Activated CD4-positive, alpha-beta T cell treated with anti-CD3 and anti-CD28 coated beads, Interleukin-2, amount 10 ng/mL, durations not matched to agents 7 days and 5 days (primary cell): ENCODE data around the gene TEX51. TPM values are rescaled to one million over a fixed set of nuclear protein-coding genes. Genes with fewer than 3 reads are reported as not detected.

Experiments
- CTCF ChIA-PET: fragments of 350-600 bp; sonication (Branson Sonifier 250); formaldehyde crosslinking; loops from one replicate; lab custom pipeline; 2021; ENCODE audit warnings: antibody characterized with exemption; lab: Charles Lee
- POLR2A ChIA-PET: fragments of 350-600 bp; sonication (Branson Sonifier 250); formaldehyde crosslinking; loops from one replicate; lab custom pipeline; 2021; ENCODE audit warnings: antibody characterized with exemption; lab: Charles Lee
- DNase-seq: peaks from one replicate; pipeline ENCODE4 v3.0.0-alpha.2; 2020
- H3K27ac Mint-ChIP-seq: one replicate; pipeline ENCODE4 v1.8.0; 2021; ENCODE audit warnings: mild to moderate bottlenecking, moderate library complexity, mixed read lengths
- H3K27me3 Mint-ChIP-seq: one replicate; pipeline ENCODE4 v1.8.0; 2021; ENCODE audit warnings: mixed read lengths
- H3K36me3 Mint-ChIP-seq: one replicate; pipeline ENCODE4 v1.8.0; 2021; ENCODE audit warnings: low read depth, mixed read lengths
- H3K4me1 Mint-ChIP-seq: one replicate; pipeline ENCODE4 v1.8.0; 2021; ENCODE audit warnings: mixed read lengths
- H3K4me3 Mint-ChIP-seq: one replicate; pipeline ENCODE4 v1.8.0; 2021; ENCODE audit warnings: mild to moderate bottlenecking, moderate library complexity, mixed read lengths
- H3K9me3 Mint-ChIP-seq: one replicate; pipeline ENCODE4 v1.8.0; 2021; ENCODE audit warnings: mixed read lengths
- total RNA-seq, 2 experiments: library from RNA; stranded (reverse); gene quantifications; one replicate each; pipeline ENCODE4 v1.2.3, GENCODE V29; 2021

TEX51 gene
- total RNA-seq, 2 experiments from 2014 or later = not detected

DNA sequence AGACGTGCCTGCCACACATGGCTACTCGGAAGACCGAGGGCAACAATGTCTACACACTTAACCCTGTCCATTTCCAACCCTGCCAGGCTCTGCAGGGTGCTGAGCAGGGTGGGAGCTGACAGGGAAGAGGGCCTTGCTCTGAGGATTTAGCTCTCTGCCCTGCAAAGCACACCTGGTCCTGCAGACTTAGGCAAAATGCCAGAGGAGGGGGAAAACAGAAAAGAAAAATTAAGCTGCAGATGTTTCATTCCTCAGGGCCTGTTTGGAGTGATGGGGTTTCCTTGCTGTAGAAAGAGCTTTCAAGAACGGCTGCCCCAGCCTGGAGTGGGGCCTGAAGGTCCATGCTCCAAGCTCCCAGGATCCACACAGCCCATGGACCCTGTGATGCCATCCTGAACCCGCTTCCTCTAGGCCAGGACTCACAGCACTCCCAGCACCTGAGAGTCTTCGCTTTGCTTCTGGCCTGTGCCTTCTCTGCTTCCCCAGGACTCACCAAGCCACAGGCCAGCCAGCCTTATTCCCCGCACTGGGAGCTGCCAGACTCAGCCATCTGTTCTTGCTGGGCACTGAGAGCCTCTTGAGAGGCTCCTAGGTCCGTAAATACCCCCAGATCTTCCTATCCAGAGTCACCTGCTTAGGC lies 9.1 kb upstream of the TEX51 start:
- Mint-ChIP-seq H3K4me1 (peaks cover 1% of the 10 kb centered on the region), H3K27me3 (no peaks in the 10 kb centered on the region), H3K9me3 (no peaks in the 10 kb centered on the region), H3K36me3 (no peaks in the 10 kb centered on the region), H3K4me3 (no peak overlapping the region), H3K27ac (no peak overlapping the region)
- DNase-seq = no peak
- ChIA-PET POLR2A (no interaction called here), CTCF (no interaction called here)

DNA sequence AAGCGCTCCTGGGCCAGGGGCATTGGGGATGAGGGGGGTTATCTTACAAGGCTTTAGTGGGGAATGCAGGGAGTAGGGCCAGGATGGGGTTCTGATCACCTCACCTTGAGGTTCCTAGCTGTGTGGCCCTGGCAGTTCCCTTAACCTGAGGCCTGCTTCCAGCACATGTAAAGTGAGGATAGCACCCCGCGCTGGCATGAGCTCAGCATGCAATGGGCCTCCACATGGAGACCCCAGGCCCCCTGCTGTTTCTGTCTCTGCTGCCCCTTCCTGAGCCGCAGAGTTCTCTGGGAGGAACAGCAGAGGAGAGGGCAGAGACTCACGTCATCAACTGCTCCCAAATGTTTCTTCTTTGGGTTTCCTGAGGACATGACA lies 8.6 kb upstream of the TEX51 start:
- no peak for DNase-seq
- H3K4me1 Mint-ChIP-seq = peaks cover 1% of the 10 kb centered on the region
- H3K36me3 Mint-ChIP-seq = no peaks in the 10 kb centered on the region
- ChIA-PET POLR2A (no interaction called here), CTCF (no interaction called here)
- no peaks in the 10 kb centered on the region for H3K9me3 Mint-ChIP-seq
- no peak overlapping the region for H3K4me3 Mint-ChIP-seq
- H3K27ac Mint-ChIP-seq = no peak overlapping the region
- no peaks in the 10 kb centered on the region for H3K27me3 Mint-ChIP-seq

DNA sequence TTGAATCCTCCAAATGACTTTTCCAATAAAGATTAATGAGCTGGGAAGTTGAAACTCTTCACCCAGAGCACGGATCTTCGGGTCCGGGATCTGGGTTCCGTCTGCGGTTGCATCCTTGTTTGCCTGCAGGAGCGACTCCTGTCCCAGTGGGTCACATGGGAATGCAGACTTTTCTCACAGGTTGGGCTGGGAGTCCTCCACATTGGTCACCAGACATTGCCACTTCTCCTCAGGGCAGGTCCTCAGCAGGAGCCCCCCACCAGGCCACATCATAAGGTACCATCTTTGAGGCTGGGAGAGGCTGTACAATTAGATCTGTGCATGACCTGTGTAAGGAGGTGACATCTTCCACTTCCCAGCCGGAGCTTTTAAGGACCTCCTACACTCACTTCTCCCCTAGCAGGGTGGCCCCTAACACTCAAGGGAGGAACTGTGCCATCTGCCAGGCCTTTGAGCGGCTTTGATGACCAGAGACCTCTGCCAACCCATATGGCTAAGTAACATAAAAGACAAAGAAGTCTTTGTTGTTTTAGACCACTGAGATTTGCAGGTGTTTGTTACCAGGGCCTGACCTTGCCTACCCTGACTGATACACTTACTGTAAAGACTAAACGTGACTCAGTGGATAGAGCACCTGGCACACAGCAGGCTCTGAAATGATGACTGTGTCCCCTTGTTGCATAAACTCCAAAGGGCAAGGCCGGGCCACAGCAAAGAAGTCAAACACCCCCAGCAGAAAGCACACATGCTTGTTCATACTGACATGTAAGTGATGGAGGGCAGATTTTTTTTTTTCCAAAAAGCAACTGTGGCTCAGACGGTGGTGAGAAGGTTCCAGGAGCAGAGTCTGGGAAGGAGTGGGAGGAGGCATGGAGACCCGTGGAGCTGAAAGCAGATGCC lies 7.9 kb upstream of the TEX51 start:
- ChIA-PET POLR2A (no interaction called here), CTCF (no interaction called here)
- Mint-ChIP-seq H3K4me3 (no peak overlapping the region), H3K4me1 (peaks cover 1% of the 10 kb centered on the region), H3K27ac (no peak overlapping the region), H3K36me3 (no peaks in the 10 kb centered on the region), H3K27me3 (no peaks in the 10 kb centered on the region), H3K9me3 (no peaks in the 10 kb centered on the region)
- no peak for DNase-seq

DNA sequence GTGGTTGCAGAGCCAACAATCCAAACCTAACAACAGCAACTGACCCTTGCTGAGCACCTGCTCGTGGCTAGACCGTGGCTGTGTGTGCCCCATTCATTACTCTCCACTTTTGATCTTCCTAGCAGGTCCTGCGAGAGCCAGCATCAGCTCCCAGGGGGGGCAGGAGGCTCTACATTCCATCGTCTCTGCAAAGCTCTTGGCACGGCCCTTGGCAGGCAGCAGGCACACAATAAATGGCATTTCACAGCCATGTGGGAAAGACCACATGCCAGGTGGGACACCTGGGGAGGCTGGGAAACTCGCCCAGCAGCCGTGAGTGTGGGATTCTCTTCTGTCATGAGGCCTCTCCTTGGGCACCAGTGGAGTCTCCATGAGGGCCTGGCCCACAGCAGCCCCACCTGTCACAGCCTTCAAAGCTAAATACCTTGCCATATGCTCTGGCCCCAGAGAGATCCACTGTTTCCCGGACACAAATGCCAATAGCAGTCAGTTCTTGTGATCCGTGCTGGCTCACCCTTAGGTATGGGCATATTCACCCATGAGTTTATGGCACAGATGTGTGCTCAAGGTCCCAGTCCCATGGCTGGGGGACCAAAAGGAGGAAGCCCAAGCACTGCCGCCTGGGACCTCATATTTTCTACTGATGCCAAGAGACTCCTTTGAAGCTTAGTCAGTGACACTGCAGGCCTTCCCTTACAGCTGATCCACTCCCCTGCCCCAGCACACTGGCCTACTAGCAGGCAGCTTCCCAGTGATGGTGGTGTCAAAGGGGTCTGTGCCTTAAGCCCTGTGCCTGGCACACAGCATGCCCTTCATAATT lies 6.8 kb upstream of the TEX51 start:
- H3K27me3 Mint-ChIP-seq = no peaks in the 10 kb centered on the region
- H3K4me3 Mint-ChIP-seq = no peak overlapping the region
- DNase-seq = no peak
- H3K27ac Mint-ChIP-seq = no peak overlapping the region
- POLR2A ChIA-PET = no interaction called here
- H3K36me3 Mint-ChIP-seq = no peaks in the 10 kb centered on the region
- H3K9me3 Mint-ChIP-seq = no peaks in the 10 kb centered on the region
- no peaks in the 10 kb centered on the region for H3K4me1 Mint-ChIP-seq
- CTCF ChIA-PET = no interaction called here

DNA sequence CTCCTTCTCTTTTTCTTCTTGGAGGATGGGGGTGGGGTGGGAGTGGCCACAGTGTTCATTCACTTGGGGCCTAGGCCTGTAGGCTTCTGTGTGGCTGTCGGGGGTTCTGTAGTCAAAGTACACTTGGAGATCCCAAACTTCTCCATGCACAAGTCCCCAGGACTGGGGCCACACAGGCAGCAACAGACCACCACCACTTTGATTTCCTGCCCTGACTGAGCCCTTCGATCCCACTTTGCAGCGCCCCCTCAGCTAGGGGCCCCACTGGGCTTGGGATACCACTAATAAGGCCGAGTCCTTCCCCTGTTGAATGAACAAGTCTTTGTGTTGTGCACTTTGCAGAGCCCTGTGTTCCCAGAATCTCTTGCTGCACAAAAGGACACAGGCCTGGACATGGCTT lies 5.5 kb upstream of the TEX51 start:
- Mint-ChIP-seq H3K9me3 (no peaks in the 10 kb centered on the region), H3K36me3 (no peaks in the 10 kb centered on the region), H3K4me1 (no peaks in the 10 kb centered on the region), H3K4me3 (no peak overlapping the region), H3K27me3 (no peaks in the 10 kb centered on the region), H3K27ac (no peak overlapping the region)
- POLR2A ChIA-PET = no interaction called here
- DNase-seq = no peak
- CTCF ChIA-PET = no interaction called here

DNA sequence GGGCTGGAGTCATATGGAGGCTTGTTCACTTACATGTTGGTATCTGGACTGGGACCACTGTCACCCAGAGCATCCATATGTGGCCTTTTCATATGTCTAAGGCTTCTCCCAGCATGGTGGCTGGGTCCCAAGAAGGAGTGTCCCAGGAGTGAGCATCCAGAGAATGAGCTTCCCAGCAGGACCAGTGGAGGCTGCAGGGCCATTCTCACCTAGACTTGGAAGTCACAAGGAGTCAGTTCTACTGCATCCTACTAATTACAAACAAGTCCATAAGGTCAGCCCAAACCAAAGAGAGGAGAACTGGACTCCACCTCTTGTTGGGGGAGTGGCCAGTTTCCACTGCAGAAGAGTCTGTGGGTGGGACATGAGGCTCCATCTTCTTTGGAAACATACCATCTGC lies 5.1 kb upstream of the TEX51 start:
- Mint-ChIP-seq H3K9me3 (no peaks in the 10 kb centered on the region), H3K4me1 (no peaks in the 10 kb centered on the region), H3K4me3 (no peak overlapping the region), H3K27me3 (no peaks in the 10 kb centered on the region), H3K36me3 (no peaks in the 10 kb centered on the region), H3K27ac (no peak overlapping the region)
- ChIA-PET CTCF (no interaction called here), POLR2A (no interaction called here)
- no peak for DNase-seq

DNA sequence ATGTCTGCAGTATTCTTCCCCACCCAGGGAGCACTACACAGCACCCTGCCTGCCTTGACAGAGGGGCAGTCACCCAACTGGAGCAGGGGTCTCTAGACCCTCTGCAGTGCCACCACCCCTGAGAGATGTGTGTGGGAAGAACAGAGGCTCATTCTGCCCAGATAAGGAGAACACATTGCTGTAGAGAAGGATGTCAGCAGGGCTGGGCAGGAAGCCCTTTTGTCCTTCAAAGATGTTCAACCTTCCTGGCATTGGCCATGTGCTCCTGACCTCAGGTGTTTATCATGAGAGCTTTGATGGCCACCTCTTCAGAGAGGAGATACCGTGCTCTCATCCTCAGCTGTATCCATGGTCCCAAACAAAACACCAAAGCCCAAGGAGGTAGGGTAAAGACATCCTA lies 4.6 kb upstream of the TEX51 start:
- Mint-ChIP-seq H3K9me3 (no peaks in the 10 kb centered on the region), H3K4me1 (no peaks in the 10 kb centered on the region), H3K4me3 (no peak overlapping the region), H3K27ac (no peak overlapping the region), H3K27me3 (no peaks in the 10 kb centered on the region), H3K36me3 (no peaks in the 10 kb centered on the region)
- POLR2A ChIA-PET = no interaction called here
- DNase-seq = no peak
- CTCF ChIA-PET = no interaction called here

DNA sequence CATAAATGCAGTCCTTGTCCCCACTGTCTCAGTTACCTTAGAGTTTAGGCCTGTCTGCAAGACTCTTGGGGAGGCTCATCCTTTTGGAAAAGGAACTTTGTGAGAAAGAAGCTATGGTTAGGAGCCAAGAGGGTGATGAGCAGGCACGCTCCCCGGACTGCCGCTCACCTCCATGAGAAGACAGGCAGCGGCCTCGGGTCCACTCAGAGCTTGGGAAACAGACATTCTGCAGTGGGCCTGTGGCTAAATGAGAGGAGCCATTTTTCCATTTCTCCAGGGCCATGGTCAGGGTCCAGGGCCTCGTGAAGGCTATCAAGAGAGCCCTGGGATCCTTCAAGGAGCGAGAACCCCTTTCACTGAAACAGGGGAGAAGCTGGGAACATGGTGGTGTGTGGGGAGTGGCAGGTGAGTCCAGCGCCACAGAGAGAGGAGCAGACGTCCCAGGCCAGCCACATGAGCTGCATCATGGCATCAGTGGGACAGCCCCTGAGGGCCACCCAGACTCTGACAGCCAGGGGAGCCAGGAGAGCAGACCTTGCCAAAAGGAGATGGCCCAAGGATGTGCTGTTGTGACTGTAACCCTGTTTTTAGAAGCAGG lies 4.0 kb upstream of the TEX51 start:
- Mint-ChIP-seq H3K27ac (no peak overlapping the region), H3K27me3 (no peaks in the 10 kb centered on the region), H3K9me3 (no peaks in the 10 kb centered on the region), H3K36me3 (no peaks in the 10 kb centered on the region), H3K4me3 (no peak overlapping the region), H3K4me1 (no peaks in the 10 kb centered on the region)
- no peak for DNase-seq
- CTCF ChIA-PET = no interaction called here
- POLR2A ChIA-PET = no interaction called here

DNA sequence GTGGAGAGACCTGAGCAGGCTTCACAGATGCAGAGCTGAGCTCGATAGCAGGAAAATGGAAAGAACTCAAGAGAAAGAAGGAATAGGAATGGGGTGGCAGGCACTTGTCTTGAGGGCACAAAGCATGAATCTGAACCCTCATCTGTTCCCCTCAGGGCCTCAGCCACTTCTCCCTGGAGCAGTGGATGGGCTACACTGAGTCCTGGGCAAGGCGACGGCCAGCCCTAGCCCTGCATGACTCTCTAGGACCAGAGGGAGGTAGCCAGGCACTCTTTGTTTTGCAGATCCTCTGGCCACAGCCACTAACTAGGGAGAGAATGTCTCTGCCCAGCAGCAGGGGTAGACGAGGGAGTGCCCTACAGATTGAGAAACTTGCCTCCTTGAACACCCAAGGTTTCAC lies 3.4 kb upstream of the TEX51 start:
- Mint-ChIP-seq H3K36me3 (no peaks in the 10 kb centered on the region), H3K4me3 (no peak overlapping the region), H3K27ac (no peak overlapping the region), H3K9me3 (no peaks in the 10 kb centered on the region), H3K4me1 (no peaks in the 10 kb centered on the region), H3K27me3 (no peaks in the 10 kb centered on the region)
- CTCF ChIA-PET = no interaction called here
- POLR2A ChIA-PET = no interaction called here
- DNase-seq = no peak

DNA sequence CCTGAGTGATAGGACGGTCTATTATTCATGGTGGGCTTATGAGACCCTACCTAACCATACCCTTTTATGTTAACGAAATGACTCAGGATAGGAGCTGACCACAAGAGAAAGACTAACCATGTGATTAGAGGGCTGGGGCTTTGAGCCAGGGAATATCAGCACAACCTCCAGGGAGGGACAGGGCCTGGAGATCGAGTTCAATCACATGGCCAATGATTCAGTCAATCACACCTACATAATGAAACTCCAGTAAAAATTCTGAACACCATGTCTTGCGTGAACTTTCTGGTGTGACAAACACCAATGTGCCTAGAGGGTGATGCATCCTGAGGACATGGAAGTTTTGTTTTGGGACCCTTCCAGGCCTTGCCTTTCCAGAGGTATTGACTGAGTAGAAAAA lies 2.2 kb upstream of the TEX51 start:
- H3K4me1 Mint-ChIP-seq = no peaks in the 10 kb centered on the region

DNA sequence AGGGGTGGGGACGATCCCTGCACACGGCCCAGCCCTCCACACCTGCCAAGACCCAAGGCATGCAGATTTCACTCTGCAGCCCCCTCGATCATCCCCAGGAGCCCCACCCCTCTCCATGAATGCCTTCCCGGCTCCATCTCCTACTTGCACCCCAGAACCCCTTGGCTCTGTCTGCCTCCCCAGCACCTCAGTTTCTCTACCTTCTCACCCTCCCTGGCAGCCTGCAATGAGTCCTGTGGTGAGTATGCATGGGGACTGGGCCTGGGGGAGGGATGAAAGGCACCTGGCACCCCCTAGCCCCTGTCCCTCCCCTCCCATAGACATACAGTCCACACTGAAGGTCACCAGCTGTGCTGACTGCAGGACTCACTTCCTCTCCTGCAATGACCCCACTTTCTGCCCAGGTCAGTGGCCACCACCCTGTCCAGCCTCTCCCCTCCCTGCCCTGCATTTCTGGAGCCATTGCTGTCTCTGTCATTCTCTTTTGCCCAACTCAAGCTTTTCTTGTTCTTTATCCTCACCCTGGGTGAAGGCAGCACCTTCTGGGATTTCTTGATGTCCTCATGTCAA lies 1.0 kb downstream of the TEX51 start:
- Mint-ChIP-seq H3K4me1 (no peaks in the 10 kb centered on the region), H3K9me3 (no peaks in the 10 kb centered on the region), H3K36me3 (no peaks in the 10 kb centered on the region), H3K4me3 (no peak overlapping the region), H3K27me3 (no peaks in the 10 kb centered on the region), H3K27ac (no peak overlapping the region)
- ChIA-PET CTCF (no interaction called here), POLR2A (no interaction called here)
- DNase-seq = no peak

More for the DNA sequence above, 2.2 kb upstream of the TEX51 start:
- H3K36me3 Mint-ChIP-seq = no peaks in the 10 kb centered on the region
- no peak overlapping the region for H3K4me3 Mint-ChIP-seq
- H3K27me3 Mint-ChIP-seq = no peaks in the 10 kb centered on the region
- ChIA-PET POLR2A (no interaction called here), CTCF (no interaction called here)
- no peaks in the 10 kb centered on the region for H3K9me3 Mint-ChIP-seq
- no peak for DNase-seq
- H3K27ac Mint-ChIP-seq = no peak overlapping the region

DNA sequence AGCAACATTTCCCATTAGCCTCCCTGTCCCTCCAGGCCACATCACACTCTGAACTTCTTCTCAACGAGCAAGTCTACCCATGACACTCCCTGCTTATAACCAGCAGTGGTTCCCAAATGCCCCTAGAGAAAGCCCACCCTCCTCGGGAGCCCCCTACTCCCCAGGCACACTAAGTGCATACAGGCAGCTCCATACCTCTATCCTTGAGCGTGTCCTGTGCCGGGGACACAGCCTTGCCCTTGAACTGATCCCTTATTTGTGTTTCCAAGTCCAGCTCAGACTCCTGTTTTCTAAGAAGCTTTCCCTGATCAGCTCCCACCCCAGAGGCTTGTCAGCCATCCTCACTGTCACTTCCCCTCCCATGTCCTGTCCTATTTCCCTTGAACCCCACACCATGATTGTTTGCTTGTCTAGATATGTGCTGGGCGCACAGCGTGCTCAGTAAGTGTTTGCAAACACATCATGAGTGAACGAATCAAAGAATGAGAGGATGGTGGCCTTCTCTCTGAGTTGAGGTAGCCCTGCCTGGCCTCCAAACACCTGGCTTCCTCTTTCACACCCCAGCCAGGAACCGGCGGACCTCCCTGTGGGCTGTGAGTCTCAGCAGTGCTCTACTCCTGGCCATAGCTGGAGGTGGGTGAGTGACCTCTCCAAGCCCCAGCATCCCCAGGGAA lies 2.1 kb downstream of the TEX51 start:
- H3K4me3 Mint-ChIP-seq = no peak overlapping the region
- ChIA-PET POLR2A (no interaction called here), CTCF (interaction anchor here (0.6 kb wide), 1 partner anchor 221 kb away, joined by 3 read pairs; no protein-coding TSS in a partner anchor)
- no peaks in the 10 kb centered on the region for H3K36me3 Mint-ChIP-seq
- H3K27ac Mint-ChIP-seq = no peak overlapping the region
- DNase-seq = no peak
- H3K27me3 Mint-ChIP-seq = no peaks in the 10 kb centered on the region
- no peaks in the 10 kb centered on the region for H3K4me1 Mint-ChIP-seq
- no peaks in the 10 kb centered on the region for H3K9me3 Mint-ChIP-seq
